Endothelial cell of umbilical vein (primary cell): Measurements from ENCODE around the gene ATG10. TPM values are rescaled to one million over a fixed set of nuclear protein-coding genes. Genes with fewer than 3 reads are reported as not detected.

Source experiments
- BruUV-seq: library from RNA; stranded (reverse); fragments of 400-500 nt; replicated peaks from 2 replicates; lab custom pipeline; 2021; lab: Mats Ljungman, UMichigan
- CTCF ChIA-PET: fragments of 300-600, 350-600 bp; sonication (Branson Sonifier 250); formaldehyde crosslinking; loops from one replicate; lab custom pipeline; 2021; ENCODE audit warnings: antibody characterized with exemption, inconsistent platforms; lab: Charles Lee
- POLR2A ChIA-PET: fragments of 300-600, 350-600 bp; sonication (Branson Sonifier 250); formaldehyde crosslinking; loops from one replicate; lab custom pipeline; 2021; ENCODE audit warnings: antibody characterized with exemption, inconsistent platforms; lab: Charles Lee
- DNase-seq: peaks from one replicate; pipeline ENCODE4 v3.0.0-alpha.2; 2011; ENCODE audit warnings: low read depth, low spot score
- FAIRE-seq: peaks from 2 replicates; lab custom pipeline; 2011; peaks lifted over from hg19 to GRCh38; lab: Jason Lieb, UNC
- H2AFZ ChIP-seq: 2 replicates; pipeline ENCODE4 v1.6.0; 2012; ENCODE audit warnings: low read depth, low read length, control low read depth, inconsistent platforms
- H3K27ac ChIP-seq: 2 replicates; pipeline ENCODE4 v1.5.1; 2011; ENCODE audit warnings: low read depth, mild to moderate bottlenecking, control low read depth, low read length, moderate library complexity; ENCODE audit not compliant: insufficient read depth
- H3K27me3 ChIP-seq, 2 experiments: 2 replicates each; pipeline versions ENCODE4 v1.6.0 to v1.6.1; 2011; ENCODE audit warnings: low read length in 2 of 2, mixed read lengths in 1 of 2; ENCODE audit not compliant: control insufficient read depth in 2 of 2, insufficient read depth in 2 of 2
- H3K36me3 ChIP-seq, 2 experiments: 2 replicates in 1 of 2; 3 replicates in 1 of 2; pipeline ENCODE4 v1.5.1; 2011; ENCODE audit warnings: low read length in 2 of 2, mild to moderate bottlenecking in 1 of 2, moderate library complexity in 1 of 2; ENCODE audit not compliant: control insufficient read depth in 2 of 2, insufficient read depth in 2 of 2; ENCODE audit errors: extremely low read depth in 1 of 2
- H3K4me1 ChIP-seq: 3 replicates; pipeline ENCODE4 v1.5.1; 2011; ENCODE audit warnings: mild to moderate bottlenecking, low read length; ENCODE audit not compliant: control insufficient read depth, insufficient read depth; ENCODE audit errors: extremely low read depth
- H3K4me2 ChIP-seq: 2 replicates; pipeline ENCODE4 v1.6.1; 2011; ENCODE audit warnings: low read length, control low read depth, mixed read lengths; ENCODE audit not compliant: insufficient read depth
- H3K4me3 ChIP-seq, 3 experiments: fragments of 200-600 bp in 1 of 3; sonication (generic), shearing (Covaris generic) in 1 of 3; replicated peaks in 1 of 3; 2 replicates each; pipeline ENCODE4 v1.5.1; 2011 to 2016; ENCODE audit warnings: control low read depth in 3 of 3, low read length in 3 of 3, mild to moderate bottlenecking in 2 of 3, inconsistent platforms in 1 of 3, low read depth in 1 of 3, moderate library complexity in 1 of 3; ENCODE audit not compliant: insufficient read depth in 1 of 3
- H3K79me2 ChIP-seq: 2 replicates; pipeline ENCODE4 v1.6.0; 2012; ENCODE audit warnings: low read length, inconsistent platforms; ENCODE audit not compliant: control insufficient read depth, insufficient read depth
- H3K9ac ChIP-seq: replicated peaks from 2 replicates; pipeline ENCODE3; 2011; ENCODE audit warnings: low read length, control low read depth; ENCODE audit not compliant: insufficient read depth; ENCODE audit errors: extremely low read depth
- H3K9me1 ChIP-seq: replicated peaks from 3 replicates; pipeline ENCODE4 v1.6.0; 2011; ENCODE audit warnings: mild to moderate bottlenecking, low read length; ENCODE audit not compliant: control insufficient read depth, insufficient read depth; ENCODE audit errors: extremely low read depth
- H3K9me3 ChIP-seq: replicated peaks from 2 replicates; pipeline ENCODE4 v1.5.1; 2012; ENCODE audit warnings: low read length, inconsistent platforms; ENCODE audit not compliant: control insufficient read depth, insufficient read depth
- H4K20me1 ChIP-seq: replicated peaks from 2 replicates; pipeline ENCODE3; 2011; ENCODE audit warnings: mild to moderate bottlenecking, low read length; ENCODE audit not compliant: control insufficient read depth, insufficient read depth; ENCODE audit errors: extremely low read depth
- CTCF ChIP-seq, 2 donors: IDR thresholded peaks; 1 replicate in 1 of 2; 2 replicates in 1 of 2; pipeline ENCODE4 v1.5.1; 2011; ENCODE audit warnings: low read length in 2 of 2, mild to moderate bottlenecking in 2 of 2, moderate library complexity in 2 of 2, control low read depth in 1 of 2, inconsistent platforms in 1 of 2, low read depth in 1 of 2; ENCODE audit not compliant: insufficient read depth in 1 of 2; ENCODE audit errors: extremely low read depth in 1 of 2
- EZH2 ChIP-seq: IDR thresholded peaks from 2 replicates; pipeline ENCODE4 v1.6.1; 2012; ENCODE audit warnings: borderline replicate concordance, low read depth, mild to moderate bottlenecking, moderate library complexity, low read length, inconsistent platforms; ENCODE audit not compliant: severe bottlenecking
- FOS ChIP-seq: IDR thresholded peaks from 2 replicates; pipeline ENCODE4 v1.6.1; 2011; ENCODE audit warnings: mild to moderate bottlenecking, low read length, moderate library complexity, borderline replicate concordance; ENCODE audit not compliant: insufficient read depth
- GATA2 ChIP-seq: IDR thresholded peaks from 2 replicates; pipeline ENCODE4 v1.7.0; 2011; ENCODE audit warnings: low read depth, mild to moderate bottlenecking, moderate library complexity, mixed read lengths, low read length; ENCODE audit not compliant: insufficient read length, insufficient read depth
- JUN ChIP-seq: IDR thresholded peaks from 2 replicates; pipeline ENCODE4 v1.6.1; 2011; ENCODE audit warnings: borderline replicate concordance, low read depth; ENCODE audit not compliant: insufficient read length, insufficient read depth
- MYC ChIP-seq: IDR thresholded peaks from one replicate; pipeline ENCODE4 v1.6.1; 2011; ENCODE audit warnings: mild to moderate bottlenecking, low read depth, low read length
- POLR2A ChIP-seq: IDR thresholded peaks from 2 replicates; pipeline ENCODE4 v1.6.1; 2012; ENCODE audit warnings: low read depth, mild to moderate bottlenecking, control low read depth, low read length
- POLR2AphosphoS5 ChIP-seq: IDR thresholded peaks from 2 replicates; pipeline ENCODE4 v1.6.1; 2012; ENCODE audit warnings: low read depth, mild to moderate bottlenecking, control low read depth, low read length, moderate library complexity; ENCODE audit not compliant: insufficient read depth
- dilution Hi-C: fragments of 300-500 bp; cut with MboI; formaldehyde crosslinking; loops from one replicate; pipeline ENCODE4 v1.15.0; 2019; ENCODE audit warnings: low sequenced_read_pairs; ENCODE audit not compliant: extremely low pct_ligation_motif_present
- intact Hi-C: fragments of 100-400 bp; cut with micrococcal nuclease; formaldehyde crosslinking; loops from one replicate; pipeline ENCODE4 v1.10.0; 2022
- polyA plus RNA-seq, 4 experiments: library from polyadenylated mRNA; depleted of rRNA in 3 of 4; stranded (reverse) in 3 of 4; unstranded in 1 of 4; fragments of >200 nt; gene quantifications; 2 replicates each; pipeline versions ENCODE4 v1.2.1 to v1.2.3, GENCODE V29; 2011 to 2012; ENCODE audit warnings: missing spikeins in 1 of 4
- total RNA-seq: library from RNA; stranded (reverse); gene quantifications from 2 replicates; pipeline ENCODE4 v1.2.3, GENCODE V29; 2021
- TF ChIP-seq, protein P1 (sequence below): IDR thresholded peaks from 2 replicates; pipeline ENCODE4 v1.6.1; 2011; ENCODE audit not compliant: insufficient read depth, insufficient read length

ATG10 gene
- total and polyA plus RNA-seq, 2 donors (not counting 3 experiments of a cell fraction or from before 2014, with no cell fraction given), result 1.6 to 3.9 TPM

GRCh38 chr5:82105457-82105856 is 133.6 kb downstream of the ATG10 start:
- no peak for DNase-seq
- intact Hi-C loops, result loop anchor here (5.0 kb wide), 2 partner anchors 353 to 598 kb away; partner anchors contain the start of gene SSBP2

More at GRCh38 chr5:82105457-82105856, 133.6 kb downstream of the ATG10 start:
- no TSS peak for BruUV-seq
- CTCF ChIA-PET, result interaction anchor here (0.9 to 4.8 kb wide), 2 partner anchors 14 to 60 kb away, joined by 3 to 97 read pairs; no protein-coding TSS in a partner anchor
- H3K9me1 ChIP-seq, result no peaks in the 10 kb centered on the region
- H3K4me2 ChIP-seq, result no peak overlapping the region
- no peaks in the 10 kb centered on the region for H3K27me3 ChIP-seq
- no peak overlapping the region for H3K9ac ChIP-seq
- H3K9me3 ChIP-seq, result no peaks in the 10 kb centered on the region
- no peak overlapping the region for H2AFZ ChIP-seq
- POLR2A ChIA-PET, result no interaction called here
- no peak for FAIRE-seq
- H3K36me3 ChIP-seq, result no peaks in the 10 kb centered on the region
- no peak overlapping the region for H3K27ac ChIP-seq
- TF ChIP-seq POLR2A (no peak), FOS (no peak), CTCF (IDR thresholded peaks at IDR 0.05; ENCODE audit: extremely low read depth in 1 of 2, insufficient read depth in 1 of 2, low read depth in 1 of 2, low read length in 2 of 2) (no peak), EZH2 (no peak), GATA2 (no peak), POLR2AphosphoS5 (no peak), MYC (no peak), JUN (no peak)
- TF ChIP-seq, protein P1, sequence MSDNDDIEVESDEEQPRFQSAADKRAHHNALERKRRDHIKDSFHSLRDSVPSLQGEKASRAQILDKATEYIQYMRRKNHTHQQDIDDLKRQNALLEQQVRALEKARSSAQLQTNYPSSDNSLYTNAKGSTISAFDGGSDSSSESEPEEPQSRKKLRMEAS, result no peak
- H3K4me1 ChIP-seq, result no peaks in the 10 kb centered on the region
- no peaks in the 10 kb centered on the region for H4K20me1 ChIP-seq
- H3K4me3 ChIP-seq, result no peak overlapping the region
- dilution Hi-C loops, result no loop called here
- H3K79me2 ChIP-seq, result no peaks in the 10 kb centered on the region
